ENCODE results near the gene STRBP. TPM values are rescaled to one million over a fixed set of nuclear protein-coding genes. Genes with fewer than 3 reads are reported as not detected.

STRBP gene
- total RNA-seq, 1 experiment from 2014 or later = 40.3 TPM

GRCh38 chr9:123090198-123090896 lies 178.0 kb downstream of the STRBP start:
- ChIA-PET POLR2A (no interaction called here), CTCF (no interaction called here)
- no peak for DNase-seq (ENCODE audit: low read depth, low spot score)
- no TSS peak for BruUV-seq (replicated peaks)
- intact Hi-C loops (cut with micrococcal nuclease; ENCODE audit: unreplicated experiment) = no loop called here
- no peaks in the 10 kb centered on the region for H3K27me3 ChIP-seq (ENCODE audit: control insufficient read depth, insufficient read depth, low read length)
- no peaks in the 10 kb centered on the region for H3K9me3 ChIP-seq (ENCODE audit: control insufficient read depth, insufficient read depth, low read depth, low read length)
- H3K4me3 ChIP-seq (ENCODE audit: low read depth in 2 of 2, low read length in 2 of 2) = no peak overlapping the region
- in situ Hi-C loops (cut with HindIII; ENCODE audit: low pct_unique_long_range_greater_than_20kb, low sequenced_read_pairs) = no loop called here
- TF ChIP-seq SIN3A (IDR thresholded peaks at IDR 0.05; ENCODE audit: borderline replicate concordance, insufficient read depth, low read depth, low read length) (no peak), TCF7L2 (IDR thresholded peaks at IDR 0.05; ENCODE audit: low read depth, low read length) (no peak), REST (IDR thresholded peaks at IDR 0.05; ENCODE audit: insufficient read depth in 1 of 2, low read depth in 2 of 2, low read length in 1 of 2) (no peak), POLR2AphosphoS5 (IDR thresholded peaks at IDR 0.05; ENCODE audit: low read depth, low read length) (no peak)
- TF ChIP-seq, protein P1, sequence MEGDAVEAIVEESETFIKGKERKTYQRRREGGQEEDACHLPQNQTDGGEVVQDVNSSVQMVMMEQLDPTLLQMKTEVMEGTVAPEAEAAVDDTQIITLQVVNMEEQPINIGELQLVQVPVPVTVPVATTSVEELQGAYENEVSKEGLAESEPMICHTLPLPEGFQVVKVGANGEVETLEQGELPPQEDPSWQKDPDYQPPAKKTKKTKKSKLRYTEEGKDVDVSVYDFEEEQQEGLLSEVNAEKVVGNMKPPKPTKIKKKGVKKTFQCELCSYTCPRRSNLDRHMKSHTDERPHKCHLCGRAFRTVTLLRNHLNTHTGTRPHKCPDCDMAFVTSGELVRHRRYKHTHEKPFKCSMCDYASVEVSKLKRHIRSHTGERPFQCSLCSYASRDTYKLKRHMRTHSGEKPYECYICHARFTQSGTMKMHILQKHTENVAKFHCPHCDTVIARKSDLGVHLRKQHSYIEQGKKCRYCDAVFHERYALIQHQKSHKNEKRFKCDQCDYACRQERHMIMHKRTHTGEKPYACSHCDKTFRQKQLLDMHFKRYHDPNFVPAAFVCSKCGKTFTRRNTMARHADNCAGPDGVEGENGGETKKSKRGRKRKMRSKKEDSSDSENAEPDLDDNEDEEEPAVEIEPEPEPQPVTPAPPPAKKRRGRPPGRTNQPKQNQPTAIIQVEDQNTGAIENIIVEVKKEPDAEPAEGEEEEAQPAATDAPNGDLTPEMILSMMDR (IDR thresholded peaks at IDR 0.05) = no peak
- H3K36me3 ChIP-seq (ENCODE audit: control insufficient read depth, insufficient read depth, low read length) = no peaks in the 10 kb centered on the region; the same call in none of the 2 replicates
- H3K27ac ChIP-seq (ENCODE audit: low read length) = no peak overlapping the region
- no peak for ATAC-seq
- no peaks in the 10 kb centered on the region for H3K4me1 ChIP-seq (ENCODE audit: control insufficient read depth, insufficient read depth, low read length)

DNA sequence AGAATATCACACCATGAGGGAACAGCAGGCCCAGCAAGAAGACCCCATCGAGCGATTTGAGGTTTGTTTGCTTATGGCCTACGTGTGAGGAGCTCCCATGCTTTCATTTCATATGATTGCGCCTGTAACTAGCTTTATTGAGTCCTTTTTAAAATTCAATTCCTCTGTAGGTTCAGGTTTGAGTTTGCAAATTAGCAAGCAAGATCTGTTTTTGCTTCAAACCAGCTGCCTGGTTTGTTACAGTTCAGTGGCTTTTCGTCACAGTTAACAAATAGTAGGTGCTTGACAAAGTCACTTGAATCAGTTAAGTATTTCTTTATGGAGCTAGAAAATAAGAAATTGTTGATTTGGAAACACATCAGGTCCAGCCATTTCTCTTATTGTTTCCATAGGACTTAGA lies 178.6 kb downstream of the STRBP start:
- in situ Hi-C loops (cut with HindIII; ENCODE audit: low pct_unique_long_range_greater_than_20kb, low sequenced_read_pairs) = no loop called here

GRCh38 chr9:123089040-123089439 lies 179.3 kb downstream of the STRBP start:
- Histone ChIP-seq H3K27me3 (ENCODE audit: control insufficient read depth, insufficient read depth, low read length) (no peaks in the 10 kb centered on the region), H3K4me1 (ENCODE audit: control insufficient read depth, insufficient read depth, low read length) (no peaks in the 10 kb centered on the region), H3K9me3 (ENCODE audit: control insufficient read depth, insufficient read depth, low read depth, low read length) (no peaks in the 10 kb centered on the region), H3K4me3 (ENCODE audit: low read depth in 2 of 2, low read length in 2 of 2) (no peak overlapping the region), H3K36me3 (ENCODE audit: control insufficient read depth, insufficient read depth, low read length) (no peaks in the 10 kb centered on the region; the same call in none of the 2 replicates), H3K27ac (ENCODE audit: low read length) (no peak overlapping the region)
- DNase-seq (ENCODE audit: low read depth, low spot score) (no peak), ATAC-seq (no peak)
- in situ Hi-C loops (cut with HindIII; ENCODE audit: low pct_unique_long_range_greater_than_20kb, low sequenced_read_pairs) = no loop called here
- intact Hi-C loops (cut with micrococcal nuclease; ENCODE audit: unreplicated experiment) = no loop called here
- BruUV-seq (replicated peaks) = no TSS peak
- ChIA-PET CTCF (no interaction called here), POLR2A (no interaction called here)
- TF ChIP-seq, protein P1 (IDR thresholded peaks at IDR 0.05) = no peak
- TF ChIP-seq POLR2AphosphoS5 (IDR thresholded peaks at IDR 0.05; ENCODE audit: low read depth, low read length) = no peak
- no peak for TF ChIP-seq SIN3A (IDR thresholded peaks at IDR 0.05; ENCODE audit: borderline replicate concordance, insufficient read depth, low read depth, low read length)
- no peak for TF ChIP-seq TCF7L2 (IDR thresholded peaks at IDR 0.05; ENCODE audit: low read depth, low read length)
- TF ChIP-seq REST (IDR thresholded peaks at IDR 0.05; ENCODE audit: insufficient read depth in 1 of 2, low read depth in 2 of 2, low read length in 1 of 2) = no peak

More for the DNA sequence above, 178.6 kb downstream of the STRBP start:
- POLR2A ChIA-PET = no interaction called here
- H3K4me1 ChIP-seq (ENCODE audit: control insufficient read depth, insufficient read depth, low read length) = no peaks in the 10 kb centered on the region
- no peak for TF ChIP-seq SIN3A (IDR thresholded peaks at IDR 0.05; ENCODE audit: borderline replicate concordance, insufficient read depth, low read depth, low read length)
- no peak for DNase-seq (ENCODE audit: low read depth, low spot score)
- CTCF ChIA-PET = no interaction called here
- ATAC-seq = no peak
- no peaks in the 10 kb centered on the region for H3K27me3 ChIP-seq (ENCODE audit: control insufficient read depth, insufficient read depth, low read length)
- no peaks in the 10 kb centered on the region for H3K9me3 ChIP-seq (ENCODE audit: control insufficient read depth, insufficient read depth, low read depth, low read length)
- no TSS peak for BruUV-seq (replicated peaks)
- intact Hi-C loops (cut with micrococcal nuclease; ENCODE audit: unreplicated experiment) = no loop called here
- H3K27ac ChIP-seq (ENCODE audit: low read length) = no peak overlapping the region
- no peaks in the 10 kb centered on the region; the same call in none of the 2 replicates for H3K36me3 ChIP-seq (ENCODE audit: control insufficient read depth, insufficient read depth, low read length)
- no peak overlapping the region for H3K4me3 ChIP-seq (ENCODE audit: low read depth in 2 of 2, low read length in 2 of 2)

All from Panc1 (cell line).